HEK293 (cell line): ENCODE data around the gene C16orf46.

ENCODE experiments used
- CTCF ChIA-PET: fragments of 350-600 bp; formaldehyde crosslinking; extraction: SDS; loops from one replicate; lab custom pipeline; 2021; ENCODE audit warnings: antibody characterized with exemption; lab: Yijun Ruan, JAX
- POLR2A ChIA-PET: fragments of 300-600 bp; formaldehyde crosslinking; extraction: SDS; loops from one replicate; lab custom pipeline; 2020; ENCODE audit warnings: antibody characterized with exemption, inconsistent platforms; lab: Yijun Ruan, JAX
- H3K27ac ChIP-seq: fragments of 200-500 bp; sonication (Bioruptor generic); 2 replicates; pipeline ENCODE4 v1.5.1; 2014; ENCODE audit warnings: low read depth, low read length, control low read depth, inconsistent platforms; ENCODE audit errors: extremely low read depth
- H3K36me3 ChIP-seq, 2 experiments: fragments of 200-500 bp in 1 of 2; sonication (Bioruptor generic) in 1 of 2; 1 replicate in 1 of 2; 2 replicates in 1 of 2; pipeline ENCODE4 v1.5.1; 2014 to 2017; ENCODE audit warnings: inconsistent platforms in 2 of 2, low read length in 2 of 2; ENCODE audit not compliant: control insufficient read depth in 2 of 2, insufficient read depth in 1 of 2
- H3K4me1 ChIP-seq: fragments of 200-500 bp; sonication (Bioruptor generic); 2 replicates; pipeline ENCODE4 v1.5.1; 2014; ENCODE audit warnings: mild to moderate bottlenecking, low read length, inconsistent platforms; ENCODE audit not compliant: control insufficient read depth, insufficient read depth
- H3K4me3 ChIP-seq: 2 replicates; pipeline ENCODE4 v1.5.1; 2011; ENCODE audit warnings: low read depth, mild to moderate bottlenecking, control low read depth, low read length, moderate library complexity
- H3K9me3 ChIP-seq: fragments of 200-500 bp; sonication (Bioruptor generic); 2 replicates; pipeline ENCODE4 v1.5.1; 2014; ENCODE audit warnings: low read depth, low read length, inconsistent platforms; ENCODE audit not compliant: control insufficient read depth, insufficient read depth
- MEIS1 ChIP-seq: sonication (generic); formaldehyde crosslinking; IDR thresholded peaks from 2 replicates; pipeline ENCODE4 v1.8.1; 2022; ENCODE audit warnings: missing genetic modification reagents, mild to moderate bottlenecking, borderline replicate concordance
- MZF1 ChIP-seq: fragments of 450-650 bp; formaldehyde crosslinking; IDR thresholded peaks from 2 replicates; pipeline ENCODE4 v1.5.1; 2017; ENCODE audit warnings: missing biosample characterization, missing genetic modification characterization, borderline replicate concordance
- PRDM10 ChIP-seq: fragments of 450-650 bp; formaldehyde crosslinking; IDR thresholded peaks from 2 replicates; pipeline ENCODE4 v1.5.1; 2016; ENCODE audit warnings: missing biosample characterization, missing genetic modification characterization
- SP3 ChIP-seq: fragments of 450-650 bp; formaldehyde crosslinking; IDR thresholded peaks from 2 replicates; pipeline ENCODE4 v1.5.1; 2016; ENCODE audit warnings: missing biosample characterization, missing genetic modification characterization
- TCF7L2 ChIP-seq: IDR thresholded peaks from 2 replicates; pipeline ENCODE4 v1.6.1; 2011; ENCODE audit warnings: low read depth, mild to moderate bottlenecking, inconsistent platforms, low read length, moderate library complexity, borderline replicate concordance
- ZFP37 ChIP-seq: fragments of 450-650 bp; formaldehyde crosslinking; IDR thresholded peaks from 2 replicates; pipeline ENCODE4 v1.5.1; 2016; ENCODE audit warnings: missing biosample characterization, missing genetic modification characterization
- ZNF138 ChIP-seq: fragments of 450-650 bp; formaldehyde crosslinking; IDR thresholded peaks from 2 replicates; pipeline ENCODE4 v1.5.1; 2016; ENCODE audit warnings: missing biosample characterization, missing genetic modification characterization, borderline replicate concordance
- ZNF280D ChIP-seq: fragments of 450-650 bp; formaldehyde crosslinking; IDR thresholded peaks from 2 replicates; pipeline ENCODE4 v1.5.1; 2016; ENCODE audit warnings: missing biosample characterization, missing genetic modification characterization
- ZNF311 ChIP-seq: fragments of 450-650 bp; formaldehyde crosslinking; IDR thresholded peaks from 2 replicates; pipeline ENCODE4 v1.5.1; 2017; ENCODE audit warnings: missing biosample characterization, missing genetic modification characterization, borderline replicate concordance
- ZNF433 ChIP-seq: fragments of 450-650 bp; formaldehyde crosslinking; IDR thresholded peaks from 2 replicates; pipeline ENCODE4 v1.5.1; 2016; ENCODE audit warnings: missing biosample characterization, missing genetic modification characterization, low read depth
- ZNF449 ChIP-seq: fragments of 450-650 bp; formaldehyde crosslinking; IDR thresholded peaks from 2 replicates; pipeline ENCODE4 v1.5.1; 2017; ENCODE audit warnings: missing biosample characterization, mild to moderate bottlenecking, missing genetic modification characterization, moderate library complexity
- ZNF510 ChIP-seq: fragments of 450-650 bp; formaldehyde crosslinking; IDR thresholded peaks from 2 replicates; pipeline ENCODE4 v1.5.1; 2018; ENCODE audit warnings: mild to moderate bottlenecking, missing genetic modification characterization, missing biosample characterization; ENCODE audit not compliant: insufficient replicate concordance
- ZNF555 ChIP-seq: fragments of 450-650 bp; formaldehyde crosslinking; conservative IDR thresholded peaks from 2 replicates; pipeline ENCODE4 v1.5.1; 2017; ENCODE audit warnings: missing biosample characterization, mild to moderate bottlenecking, missing genetic modification characterization, inconsistent platforms
- ZNF561 ChIP-seq: fragments of 450-650 bp; IDR thresholded peaks from 2 replicates; pipeline ENCODE4 v1.5.1; 2018; ENCODE audit warnings: missing biosample characterization, missing genetic modification characterization, borderline replicate concordance
- ZNF654 ChIP-seq: fragments of 450-650 bp; formaldehyde crosslinking; IDR thresholded peaks from 2 replicates; pipeline ENCODE4 v1.5.1; 2016; ENCODE audit warnings: low read depth, missing biosample characterization, missing genetic modification characterization
- ZNF785 ChIP-seq: fragments of 450-650 bp; formaldehyde crosslinking; IDR thresholded peaks from 2 replicates; pipeline ENCODE4 v1.5.1; 2016; ENCODE audit warnings: missing biosample characterization, missing genetic modification characterization
- TF ChIP-seq, protein P1 (sequence below): IDR thresholded peaks from 2 replicates; pipeline ENCODE4 v1.6.1; 2011; ENCODE audit warnings: mild to moderate bottlenecking, low read depth, low read length, borderline replicate concordance
- TF ChIP-seq, protein P2 (sequence below): fragments of 450-650 bp; formaldehyde crosslinking; IDR thresholded peaks from 2 replicates; pipeline ENCODE4 v1.5.1; 2017; ENCODE audit warnings: missing biosample characterization, missing genetic modification characterization

The C16orf46 gene

DNA sequence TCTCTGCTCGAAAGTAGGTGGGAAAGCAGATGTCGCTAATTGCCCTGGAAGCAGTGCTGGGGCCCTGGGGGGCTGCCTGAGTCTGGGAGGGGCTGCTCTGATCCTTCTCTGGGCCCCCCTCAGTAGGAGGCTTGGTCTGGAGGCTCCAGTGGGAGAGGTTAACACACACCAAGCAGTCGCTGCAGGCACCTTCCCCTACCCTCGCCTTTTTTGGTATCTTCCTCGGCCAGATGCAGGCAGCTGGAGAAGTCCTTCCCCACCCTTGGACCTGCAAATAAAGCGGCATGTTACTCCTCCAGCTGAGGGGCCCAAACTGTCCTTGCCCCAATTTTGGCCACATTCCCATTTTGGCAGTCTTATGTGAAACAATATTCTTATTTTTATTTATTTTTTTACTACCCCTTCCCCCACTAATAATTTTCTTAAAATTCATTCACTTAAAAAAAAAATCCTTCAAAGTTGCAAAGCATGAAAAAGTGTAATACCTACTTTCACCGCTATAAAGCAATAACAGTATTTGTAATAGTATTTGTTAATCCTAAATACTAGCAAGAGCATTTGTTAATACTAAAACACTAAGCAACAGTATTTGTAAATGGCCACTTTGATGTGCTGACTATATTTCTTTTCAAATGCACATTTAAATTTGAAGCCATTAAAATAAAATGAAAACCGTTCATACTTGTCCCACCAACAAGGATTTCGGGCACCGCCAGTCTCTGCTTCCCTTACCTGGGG, 15.0 kb downstream of the C16orf46 start:
- TF ChIP-seq PRDM10 (tag by site-specific recombination) (peak; percentile 58; the same call in 1 of the 2 replicates), SP3 (no peak)
- Histone ChIP-seq H3K4me1 (no peaks in the 10 kb centered on the region), H3K36me3 (no peaks in the 10 kb centered on the region), H3K4me3 (no peak overlapping the region), H3K27ac (no peak overlapping the region), H3K9me3 (no peaks in the 10 kb centered on the region)
- ChIA-PET POLR2A (no interaction called here), CTCF (interaction anchor here (0.6 kb wide), 1 partner anchor 825 kb away, joined by 3 read pairs; no protein-coding TSS in a partner anchor)

- H3K27ac ChIP-seq, result no peak overlapping the region
- H3K36me3 ChIP-seq, result no peaks in the 10 kb centered on the region
- no peak overlapping the region for H3K4me3 ChIP-seq
- CTCF ChIA-PET, result no interaction called here
- TF ChIP-seq, protein P1, sequence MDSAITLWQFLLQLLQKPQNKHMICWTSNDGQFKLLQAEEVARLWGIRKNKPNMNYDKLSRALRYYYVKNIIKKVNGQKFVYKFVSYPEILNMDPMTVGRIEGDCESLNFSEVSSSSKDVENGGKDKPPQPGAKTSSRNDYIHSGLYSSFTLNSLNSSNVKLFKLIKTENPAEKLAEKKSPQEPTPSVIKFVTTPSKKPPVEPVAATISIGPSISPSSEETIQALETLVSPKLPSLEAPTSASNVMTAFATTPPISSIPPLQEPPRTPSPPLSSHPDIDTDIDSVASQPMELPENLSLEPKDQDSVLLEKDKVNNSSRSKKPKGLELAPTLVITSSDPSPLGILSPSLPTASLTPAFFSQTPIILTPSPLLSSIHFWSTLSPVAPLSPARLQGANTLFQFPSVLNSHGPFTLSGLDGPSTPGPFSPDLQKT, result no peak
- TF ChIP-seq ZNF654 (tag by site-specific recombination) (no peak), ZFP37 (tag by site-specific recombination) (no peak), ZNF561 (tag by site-specific recombination) (no peak), TCF7L2 (no peak), ZNF433 (no peak), ZNF785 (tag by site-specific recombination) (no peak), ZNF138 (tag by site-specific recombination) (no peak)
- TF ChIP-seq, all 188 proteins: peak for 0
- Histone ChIP-seq H3K9me3 (no peaks in the 10 kb centered on the region), H3K4me1 (no peaks in the 10 kb centered on the region)
- POLR2A ChIA-PET, result no interaction called here
Measured at GRCh38 chr16:81061307-81061640, 15.8 kb downstream of the C16orf46 start.

DNA sequence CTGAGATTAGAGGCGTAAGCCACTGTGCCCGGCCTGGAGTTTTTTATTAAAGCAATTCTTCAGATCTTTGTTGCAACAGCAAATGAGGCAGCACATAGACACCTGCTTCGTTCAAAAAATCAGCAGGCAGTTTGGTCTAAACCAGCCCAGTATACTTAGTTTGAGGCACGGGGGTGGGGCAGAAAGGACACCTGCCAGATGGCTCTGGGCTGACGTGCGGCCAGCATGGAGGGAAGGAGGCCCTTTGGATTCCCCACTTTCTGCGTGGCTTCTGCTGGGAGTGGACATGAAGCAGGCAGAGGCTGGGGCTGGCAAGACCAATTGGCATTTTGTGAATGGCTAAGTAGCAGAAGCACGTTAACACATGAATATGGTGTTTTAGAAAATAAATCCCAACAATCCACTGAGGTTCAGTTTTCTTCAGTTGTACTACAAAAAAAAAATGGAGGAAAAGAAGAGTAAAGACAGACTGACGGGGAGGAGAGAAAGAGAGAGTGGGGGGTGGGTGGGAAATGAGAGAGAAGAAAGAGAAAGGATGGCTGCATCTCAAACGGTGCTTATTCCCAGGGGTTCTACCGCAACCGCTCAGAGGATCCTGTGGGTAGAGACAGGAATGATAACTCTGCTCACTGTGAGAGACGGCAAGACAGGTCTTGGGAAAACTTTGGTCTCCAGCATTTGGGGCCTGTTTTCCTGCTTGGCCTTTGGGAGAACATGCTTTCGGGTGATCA, 16.3 kb downstream of the C16orf46 start:
- no peak overlapping the region for H3K4me3 ChIP-seq
- H3K36me3 ChIP-seq, result no peaks in the 10 kb centered on the region
- H3K27ac ChIP-seq, result no peak overlapping the region
- CTCF ChIA-PET, result no interaction called here
- H3K9me3 ChIP-seq, result no peaks in the 10 kb centered on the region
- POLR2A ChIA-PET, result no interaction called here
- no peaks in the 10 kb centered on the region for H3K4me1 ChIP-seq
- no peak for TF ChIP-seq ZNF449 (tag by site-specific recombination)
- no peak for TF ChIP-seq ZNF510 (tag by site-specific recombination)
- TF ChIP-seq MEIS1 (CRISPR knock-in tag), result no peak
- TF ChIP-seq ZNF555, result no peak
- TF ChIP-seq ZNF280D (tag by site-specific recombination), result no peak
- TF ChIP-seq, protein P2, sequence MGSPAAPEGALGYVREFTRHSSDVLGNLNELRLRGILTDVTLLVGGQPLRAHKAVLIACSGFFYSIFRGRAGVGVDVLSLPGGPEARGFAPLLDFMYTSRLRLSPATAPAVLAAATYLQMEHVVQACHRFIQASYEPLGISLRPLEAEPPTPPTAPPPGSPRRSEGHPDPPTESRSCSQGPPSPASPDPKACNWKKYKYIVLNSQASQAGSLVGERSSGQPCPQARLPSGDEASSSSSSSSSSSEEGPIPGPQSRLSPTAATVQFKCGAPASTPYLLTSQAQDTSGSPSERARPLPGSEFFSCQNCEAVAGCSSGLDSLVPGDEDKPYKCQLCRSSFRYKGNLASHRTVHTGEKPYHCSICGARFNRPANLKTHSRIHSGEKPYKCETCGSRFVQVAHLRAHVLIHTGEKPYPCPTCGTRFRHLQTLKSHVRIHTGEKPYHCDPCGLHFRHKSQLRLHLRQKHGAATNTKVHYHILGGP (tag by site-specific recombination), result no peak
- no peak for TF ChIP-seq ZNF311
- no peak for TF ChIP-seq ZNF138 (tag by site-specific recombination)
- TF ChIP-seq MZF1 (tag by site-specific recombination), result no peak
